ENCODE data around the gene TUBB1.

GRCh38 chr20:59025086-59025485 lies 5.9 kb downstream of the TUBB1 start:
- TF ChIP-seq CTCF (IDR thresholded peaks at IDR 0.05; ENCODE audit: borderline replicate concordance, extremely low read depth, low read length, poor library complexity, severe bottlenecking) (no peak), EZH2 (IDR thresholded peaks at IDR 0.05; ENCODE audit: borderline replicate concordance, low read depth, low read length, severe bottlenecking) (no peak)

Measured in DND-41 (cell line).